MCF 10A (cell line): Measurements from ENCODE around the gene ZGPAT. TPM values are rescaled to one million over a fixed set of nuclear protein-coding genes. Genes with fewer than 3 reads are reported as not detected.

Source experiments
- BruUV-seq: library from RNA; stranded (reverse); fragments of 400-500 nt; replicated peaks from 2 replicates; lab custom pipeline; 2021; lab: Mats Ljungman, UMichigan
- CTCF ChIA-PET: fragments of 300-600 bp; sonication (Branson Sonifier 250); formaldehyde crosslinking; extraction: SDS; loops from one replicate; lab custom pipeline; 2021; ENCODE audit warnings: antibody characterized with exemption, inconsistent platforms; lab: Yijun Ruan, JAX
- POLR2A ChIA-PET: fragments of 300-600, 350-650 bp; sonication (Branson Sonifier 250); formaldehyde crosslinking; extraction: SDS; loops from one replicate; lab custom pipeline; 2020; ENCODE audit warnings: antibody characterized with exemption, inconsistent platforms; lab: Yijun Ruan, JAX
- DNase-seq: peaks from one replicate; pipeline ENCODE4 v3.0.0-alpha.2; 2018; ENCODE audit not compliant: unreplicated experiment
- H3K27ac Mint-ChIP-seq: one replicate; pipeline ENCODE4 v1.8.0; 2022; ENCODE audit warnings: mild to moderate bottlenecking, low read depth, mixed read lengths; ENCODE audit not compliant: unreplicated experiment
- H3K27me3 Mint-ChIP-seq: one replicate; pipeline ENCODE4 v1.8.0; 2022; ENCODE audit warnings: mixed read lengths; ENCODE audit not compliant: insufficient read depth, unreplicated experiment
- H3K36me3 Mint-ChIP-seq: one replicate; pipeline ENCODE4 v1.8.0; 2022; ENCODE audit warnings: mild to moderate bottlenecking, moderate library complexity, mixed read lengths; ENCODE audit not compliant: insufficient read depth, unreplicated experiment
- H3K4me1 Mint-ChIP-seq: one replicate; pipeline ENCODE4 v1.8.0; 2022; ENCODE audit warnings: mixed read lengths; ENCODE audit not compliant: insufficient read depth, unreplicated experiment
- H3K4me3 Mint-ChIP-seq: one replicate; pipeline ENCODE4 v1.8.0; 2022; ENCODE audit warnings: mild to moderate bottlenecking, moderate library complexity, mixed read lengths; ENCODE audit not compliant: unreplicated experiment
- H3K9me3 Mint-ChIP-seq: one replicate; pipeline ENCODE4 v1.8.0; 2022; ENCODE audit warnings: mixed read lengths; ENCODE audit not compliant: unreplicated experiment
- CTCF ChIP-seq: fragments of 200-600 bp; IDR thresholded peaks from one replicate; pipeline ENCODE4 v1.8.0; 2022; ENCODE audit warnings: antibody characterized with exemption, mild to moderate bottlenecking; ENCODE audit not compliant: unreplicated experiment
- intact Hi-C: fragments of 100-400 bp; cut with micrococcal nuclease; formaldehyde crosslinking; loops from 2 replicates; pipeline ENCODE4 v1.14.1; 2022
- total RNA-seq: library from RNA; stranded (reverse); gene quantifications from 2 replicates; pipeline ENCODE4 v1.2.3, GENCODE V29; 2022

Gene ZGPAT
- total RNA-seq, 1 experiment from 2014 or later = 19.5 TPM

GRCh38 chr20:63756648-63756991 lies 48.8 kb downstream of the ZGPAT start:
- H3K9me3 Mint-ChIP-seq = no peaks in the 10 kb centered on the region
- ChIA-PET CTCF (interaction anchor here (0.7 kb wide), 1 partner anchor 32 kb away, joined by 3 read pairs; no protein-coding TSS in a partner anchor), POLR2A (interaction anchor here (0.7 kb wide), 1 partner anchor 51 kb away, joined by 3 read pairs; no protein-coding TSS in a partner anchor)
- H3K4me3 Mint-ChIP-seq = no peak overlapping the region
- no peak overlapping the region for H3K27ac Mint-ChIP-seq
- intact Hi-C loops = no loop called here
- no peak for TF ChIP-seq CTCF
- H3K4me1 Mint-ChIP-seq = no peaks in the 10 kb centered on the region
- no peak for DNase-seq
- no TSS peak for BruUV-seq
- H3K36me3 Mint-ChIP-seq = no peaks in the 10 kb centered on the region
- H3K27me3 Mint-ChIP-seq = peaks cover 31% of the 10 kb centered on the region

- no peak overlapping the region for H3K27ac Mint-ChIP-seq
- DNase-seq = no peak
- no peaks in the 10 kb centered on the region for H3K9me3 Mint-ChIP-seq
- no peak overlapping the region for H3K4me3 Mint-ChIP-seq
- no TSS peak for BruUV-seq
- no peak for TF ChIP-seq CTCF
- no peaks in the 10 kb centered on the region for H3K36me3 Mint-ChIP-seq
- CTCF ChIA-PET = no interaction called here
- POLR2A ChIA-PET = interaction anchor here (0.7 kb wide), 1 partner anchor 53 kb away, joined by 4 read pairs; no protein-coding TSS in a partner anchor
- peaks cover 31% of the 10 kb centered on the region for H3K27me3 Mint-ChIP-seq
- no peaks in the 10 kb centered on the region for H3K4me1 Mint-ChIP-seq
- intact Hi-C loops = no loop called here
These were observed 50.3 kb downstream of the ZGPAT start for GRCh38 chr20:63758152-63758551.

- intact Hi-C loops = no loop called here
- DNase-seq = peak; percentile 41
- H3K27ac Mint-ChIP-seq = no peak overlapping the region
- H3K36me3 Mint-ChIP-seq = no peaks in the 10 kb centered on the region
- H3K4me1 Mint-ChIP-seq = no peaks in the 10 kb centered on the region
- no peak overlapping the region for H3K4me3 Mint-ChIP-seq
- POLR2A ChIA-PET = no interaction called here
- CTCF ChIA-PET = interaction anchor here (1.0 kb wide), 1 partner anchor 27 kb away, joined by 5 read pairs; no protein-coding TSS in a partner anchor
- TF ChIP-seq CTCF = no peak
- BruUV-seq = no TSS peak
- peaks cover 31% of the 10 kb centered on the region for H3K27me3 Mint-ChIP-seq
- no peaks in the 10 kb centered on the region for H3K9me3 Mint-ChIP-seq
These were observed 51.6 kb downstream of the ZGPAT start for GRCh38 chr20:63759377-63759901.

GRCh38 chr20:63765082-63765873 lies 57.4 kb downstream of the ZGPAT start:
- no peak for TF ChIP-seq CTCF
- no TSS peak for BruUV-seq
- no peaks in the 10 kb centered on the region for H3K9me3 Mint-ChIP-seq
- DNase-seq = no peak
- no peaks in the 10 kb centered on the region for H3K27me3 Mint-ChIP-seq
- H3K36me3 Mint-ChIP-seq = no peaks in the 10 kb centered on the region
- intact Hi-C loops = no loop called here
- H3K4me1 Mint-ChIP-seq = no peaks in the 10 kb centered on the region
- no peak overlapping the region for H3K27ac Mint-ChIP-seq
- ChIA-PET CTCF (interaction anchor here (1.0 to 1.1 kb wide), 2 partner anchors 57 to 89 kb away, joined by 4 read pairs; no protein-coding TSS in a partner anchor), POLR2A (no interaction called here)
- no peak overlapping the region for H3K4me3 Mint-ChIP-seq
